K562 (cell line): Measurements from ENCODE around the gene AQP4. TPM values are rescaled to one million over a fixed set of nuclear protein-coding genes. Genes with fewer than 3 reads are reported as not detected.

Experiments
- ATAC-seq: fragments of 200-7000 bp; cut with Tn5 transposase; 3 replicates; pipeline ENCODE4 v1.9.1; 2020; ENCODE audit warnings: moderate library complexity
- BruUV-seq: library from RNA; stranded (reverse); fragments of 400-500 nt; replicated peaks from 2 replicates; lab custom pipeline; 2021; lab: Mats Ljungman, UMichigan
- CTCF ChIA-PET: fragments of 300-600 bp; formaldehyde crosslinking; extraction: SDS; loops from one replicate; lab custom pipeline; 2021; ENCODE audit warnings: low intra/inter-chr PET ratio; lab: Yijun Ruan, JAX
- POLR2A ChIA-PET: fragments of 300-600, 350-650 bp; sonication (Branson Sonifier 250); formaldehyde crosslinking; extraction: SDS; loops from one replicate; lab custom pipeline; 2021; ENCODE audit warnings: antibody characterized with exemption, inconsistent platforms; lab: Yijun Ruan, JAX
- DNase-seq, 4 experiments: peaks; one replicate each; pipeline versions ENCODE4 v3.0.0 to v3.0.0-alpha.2; 2011 to 2018; ENCODE audit warnings: low spot score in 3 of 4, mixed read lengths in 3 of 4; ENCODE audit errors: extremely low read depth in 1 of 4
- FAIRE-seq: peaks from 2 replicates; lab custom pipeline; 2011; peaks lifted over from hg19 to GRCh38; lab: Jason Lieb, UNC
- H2AFZ ChIP-seq: 2 replicates; pipeline ENCODE4 v1.6.0; 2011; ENCODE audit warnings: low read depth, low read length, control low read depth, inconsistent platforms
- H3K27ac ChIP-seq: fragments of 200-600 bp; 3 replicates; pipeline ENCODE4 v1.8.0; 2011; ENCODE audit warnings: low read depth, mild to moderate bottlenecking, control low read depth, inconsistent platforms, low read length, moderate library complexity, mixed read lengths; ENCODE audit errors: extremely low read depth
- H3K27me3 ChIP-seq, 2 experiments: fragments of 300-600 bp in 1 of 2; 2 replicates in 1 of 2; 3 replicates in 1 of 2; pipeline versions ENCODE4 v1.6.0 to v1.8.0; 2011; ENCODE audit warnings: inconsistent platforms in 2 of 2, low read length in 2 of 2, mild to moderate bottlenecking in 1 of 2, mixed read lengths in 1 of 2, moderate library complexity in 1 of 2; ENCODE audit not compliant: control insufficient read depth in 2 of 2, insufficient read depth in 2 of 2
- H3K36me3 ChIP-seq: fragments of 300-600 bp; 3 replicates; pipeline ENCODE4 v1.8.0; 2011; ENCODE audit warnings: mild to moderate bottlenecking, low read length, inconsistent platforms; ENCODE audit not compliant: control insufficient read depth, insufficient read depth
- H3K4me1 ChIP-seq, 2 experiments: fragments of 200-600 bp in 1 of 2; replicated peaks in 1 of 2; 2 replicates in 1 of 2; 3 replicates in 1 of 2; pipeline versions ENCODE4 v1.5.1 to v1.8.0; 2011; ENCODE audit warnings: inconsistent platforms in 2 of 2, low read length in 2 of 2, mild to moderate bottlenecking in 1 of 2, mixed read lengths in 1 of 2, moderate library complexity in 1 of 2; ENCODE audit not compliant: control insufficient read depth in 2 of 2, insufficient read depth in 2 of 2
- H3K4me2 ChIP-seq: 2 replicates; pipeline ENCODE4 v1.6.1; 2011; ENCODE audit warnings: low read length, control low read depth, inconsistent platforms, mixed read lengths; ENCODE audit not compliant: insufficient read depth
- H3K4me3 ChIP-seq: fragments of 200-600 bp; sonication (generic), shearing (Covaris generic); 2 replicates; pipeline ENCODE4 v1.5.1; 2016; ENCODE audit warnings: control low read depth, inconsistent platforms
- H3K79me2 ChIP-seq: fragments of 200-600 bp; 3 replicates; pipeline ENCODE4 v1.8.0; 2011; ENCODE audit warnings: low read length, inconsistent platforms; ENCODE audit not compliant: control insufficient read depth, insufficient read depth
- H3K9ac ChIP-seq, 2 experiments: 2 replicates each; pipeline versions ENCODE4 v1.6.0 to v1.6.1; 2011; ENCODE audit warnings: low read depth in 2 of 2, low read length in 2 of 2, control low read depth in 1 of 2, inconsistent platforms in 1 of 2, mild to moderate bottlenecking in 1 of 2, mixed read lengths in 1 of 2; ENCODE audit not compliant: insufficient read depth in 1 of 2
- H3K9me1 ChIP-seq: one replicate; pipeline ENCODE4 v1.6.0; 2011; ENCODE audit warnings: inconsistent platforms, mild to moderate bottlenecking, low read length, moderate library complexity; ENCODE audit not compliant: control insufficient read depth, insufficient read depth
- H3K9me3 ChIP-seq: replicated peaks from 2 replicates; pipeline ENCODE4 v1.5.1; 2011; ENCODE audit warnings: low read depth, low read length, inconsistent platforms; ENCODE audit not compliant: control insufficient read depth, insufficient read depth
- H4K20me1 ChIP-seq: replicated peaks from 2 replicates; pipeline ENCODE4 v1.6.1; 2011; ENCODE audit warnings: low read length, inconsistent platforms, mixed read lengths; ENCODE audit not compliant: control insufficient read depth, insufficient read depth
- GABPA ChIP-seq: fragments of 200-800 bp; sonication (Bioruptor generic); conservative IDR thresholded peaks from 2 replicates; pipeline ENCODE4 v1.6.1; 2016; ENCODE audit warnings: low read depth, missing genetic modification characterization, missing compliant biosample characterization
- HMGN3 ChIP-seq: IDR thresholded peaks from 2 replicates; pipeline ENCODE4 v1.6.1; 2011; ENCODE audit warnings: borderline replicate concordance, low read depth, mild to moderate bottlenecking, mixed read lengths, low read length; ENCODE audit not compliant: insufficient read length; ENCODE audit errors: extremely low read depth
- NR2F6 ChIP-seq: fragments of 450-650 bp; formaldehyde crosslinking; IDR thresholded peaks from 2 replicates; pipeline ENCODE4 v1.4.0; 2020; ENCODE audit warnings: mild to moderate bottlenecking
- RNF2 ChIP-seq: sonication (generic); IDR thresholded peaks from 2 replicates; pipeline ENCODE4 v1.6.1; 2016
- ZSCAN29 ChIP-seq: fragments of 450-650 bp; IDR thresholded peaks from 2 replicates; pipeline ENCODE4 v1.6.1; 2017
- WGBS: fragments of 100-300 bp; shearing (Covaris generic); methylation state at CpG from one replicate; pipeline ENCODE4 v1.1.6; 2016; ENCODE audit warnings: low coverage, mixed read lengths; ENCODE audit not compliant: insufficient coverage; ENCODE audit errors: missing lambda C conversion rate; 5-methylcytosine and 5-hydroxymethylcytosine counted together
- in situ Hi-C: fragments of 300-500 bp; cut with MboI; formaldehyde crosslinking; loops from 4 replicates; pipeline ENCODE4 v1.15.0; 2018; ENCODE audit warnings: inconsistent platforms, mixed read lengths
- intact Hi-C: fragments of 100-400 bp; cut with micrococcal nuclease; formaldehyde crosslinking; loops from 2 replicates; pipeline ENCODE4 v1.14.2; 2022
- polyA plus RNA-seq, 8 experiments: library from polyadenylated mRNA; depleted of rRNA in 4 of 8; stranded (reverse) in 5 of 8; unstranded in 3 of 8; fragments of >200 nt; fragmentation: Nextera tagmentation in 2 of 8; fragmentation: Illumina TruSeq in 1 of 8; extraction: Ambion mirVana in 2 of 8; extraction: Trizol in 1 of 8; gene quantifications; 2 replicates each; pipeline versions ENCODE4 v1.2.1 to v1.2.3, GENCODE V29; 2011 to 2014; ENCODE audit warnings: inconsistent platforms in 1 of 8, missing spikeins in 1 of 8
- total RNA-seq, 7 experiments: library from RNA; depleted of rRNA in 6 of 7; stranded (reverse); fragments of >200 nt in 6 of 7; fragmentation: Illumina TruSeq in 2 of 7; extraction: Trizol in 2 of 7; gene quantifications; 2 replicates each; pipeline versions ENCODE4 v1.2.1 to v1.2.3, GENCODE V29; 2011 to 2021; ENCODE audit warnings: low replicate concordance in 1 of 7
- TF ChIP-seq, protein P1 (sequence below): fragments of 450-650 bp; IDR thresholded peaks from 2 replicates; pipeline ENCODE4 v1.6.1; 2016; ENCODE audit warnings: low read depth
- TF ChIP-seq, protein P2 (sequence below): fragments of 450-650 bp; formaldehyde crosslinking; IDR thresholded peaks from 2 replicates; pipeline ENCODE4 v1.4.0; 2020; ENCODE audit warnings: mild to moderate bottlenecking

Gene AQP4
- total and polyA plus RNA-seq, 9 of the 15 experiments (the other 6 are each of a cell fraction or from before 2014, with no cell fraction given): 0.31 TPM; not detected in 8

DNA sequence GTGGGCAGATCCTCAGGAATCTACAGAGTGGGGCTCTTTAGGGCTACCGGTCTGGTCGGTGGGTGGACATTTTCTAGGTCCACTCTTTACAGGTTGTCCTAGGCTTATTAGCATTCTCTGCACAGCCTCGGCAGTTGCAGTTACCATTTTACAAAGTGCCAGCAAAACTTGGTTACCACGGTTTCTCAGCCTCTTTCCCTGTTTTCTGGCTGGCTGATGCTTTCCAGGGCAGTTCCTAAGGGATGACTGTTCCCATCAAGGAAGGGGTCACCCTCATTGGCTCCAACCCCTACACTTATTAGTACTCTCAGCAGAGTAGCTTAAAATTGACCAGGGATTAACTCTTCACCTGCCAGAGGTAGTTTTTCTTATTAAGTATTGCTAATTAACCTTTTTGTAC is 2.0 kb upstream of the AQP4 start (continued):
- TF ChIP-seq, protein P1, sequence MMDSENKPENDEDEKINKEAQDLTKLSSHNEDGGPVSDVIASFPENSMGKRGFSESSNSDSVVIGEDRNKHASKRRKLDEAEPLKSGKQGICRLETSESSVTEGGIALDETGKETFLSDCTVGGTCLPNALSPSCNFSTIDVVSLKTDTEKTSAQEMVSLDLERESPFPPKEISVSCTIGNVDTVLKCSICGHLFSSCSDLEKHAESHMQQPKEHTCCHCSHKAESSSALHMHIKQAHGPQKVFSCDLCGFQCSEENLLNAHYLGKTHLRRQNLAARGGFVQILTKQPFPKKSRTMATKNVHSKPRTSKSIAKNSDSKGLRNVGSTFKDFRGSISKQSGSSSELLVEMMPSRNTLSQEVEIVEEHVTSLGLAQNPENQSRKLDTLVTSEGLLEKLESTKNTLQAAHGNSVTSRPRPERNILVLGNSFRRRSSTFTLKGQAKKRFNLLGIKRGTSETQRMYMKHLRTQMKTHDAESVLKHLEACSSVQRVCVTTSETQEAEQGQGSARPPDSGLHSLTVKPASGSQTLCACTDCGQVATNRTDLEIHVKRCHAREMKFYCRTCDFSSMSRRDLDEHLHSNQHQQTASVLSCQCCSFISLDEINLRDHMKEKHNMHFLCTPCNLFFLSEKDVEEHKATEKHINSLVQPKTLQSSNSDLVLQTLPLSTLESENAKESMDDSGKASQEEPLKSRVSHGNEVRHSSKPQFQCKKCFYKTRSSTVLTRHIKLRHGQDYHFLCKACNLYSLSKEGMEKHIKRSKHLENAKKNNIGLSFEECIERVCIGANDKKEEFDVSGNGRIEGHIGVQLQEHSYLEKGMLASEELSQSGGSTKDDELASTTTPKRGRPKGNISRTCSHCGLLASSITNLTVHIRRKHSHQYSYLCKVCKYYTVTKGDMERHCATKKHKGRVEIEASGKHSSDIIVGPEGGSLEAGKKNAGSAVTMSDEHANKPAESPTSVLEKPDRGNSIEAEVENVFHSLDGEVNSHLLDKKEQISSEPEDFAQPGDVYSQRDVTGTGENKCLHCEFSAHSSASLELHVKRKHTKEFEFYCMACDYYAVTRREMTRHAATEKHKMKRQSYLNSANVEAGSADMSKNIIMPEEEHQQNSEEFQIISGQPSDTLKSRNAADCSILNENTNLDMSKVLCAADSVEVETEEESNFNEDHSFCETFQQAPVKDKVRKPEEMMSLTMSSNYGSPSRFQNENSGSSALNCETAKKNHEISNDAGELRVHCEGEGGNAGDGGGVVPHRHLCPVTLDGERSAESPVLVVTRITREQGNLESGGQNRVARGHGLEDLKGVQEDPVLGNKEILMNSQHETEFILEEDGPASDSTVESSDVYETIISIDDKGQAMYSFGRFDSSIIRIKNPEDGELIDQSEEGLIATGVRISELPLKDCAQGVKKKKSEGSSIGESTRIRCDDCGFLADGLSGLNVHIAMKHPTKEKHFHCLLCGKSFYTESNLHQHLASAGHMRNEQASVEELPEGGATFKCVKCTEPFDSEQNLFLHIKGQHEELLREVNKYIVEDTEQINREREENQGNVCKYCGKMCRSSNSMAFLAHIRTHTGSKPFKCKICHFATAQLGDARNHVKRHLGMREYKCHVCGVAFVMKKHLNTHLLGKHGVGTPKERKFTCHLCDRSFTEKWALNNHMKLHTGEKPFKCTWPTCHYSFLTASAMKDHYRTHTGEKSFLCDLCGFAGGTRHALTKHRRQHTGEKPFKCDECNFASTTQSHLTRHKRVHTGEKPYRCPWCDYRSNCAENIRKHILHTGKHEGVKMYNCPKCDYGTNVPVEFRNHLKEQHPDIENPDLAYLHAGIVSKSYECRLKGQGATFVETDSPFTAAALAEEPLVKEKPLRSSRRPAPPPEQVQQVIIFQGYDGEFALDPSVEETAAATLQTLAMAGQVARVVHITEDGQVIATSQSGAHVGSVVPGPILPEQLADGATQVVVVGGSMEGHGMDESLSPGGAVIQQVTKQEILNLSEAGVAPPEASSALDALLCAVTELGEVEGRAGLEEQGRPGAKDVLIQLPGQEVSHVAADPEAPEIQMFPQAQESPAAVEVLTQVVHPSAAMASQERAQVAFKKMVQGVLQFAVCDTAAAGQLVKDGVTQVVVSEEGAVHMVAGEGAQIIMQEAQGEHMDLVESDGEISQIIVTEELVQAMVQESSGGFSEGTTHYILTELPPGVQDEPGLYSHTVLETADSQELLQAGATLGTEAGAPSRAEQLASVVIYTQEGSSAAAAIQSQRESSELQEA: no peak
- TF ChIP-seq NR2F6 (CRISPR knock-in tag) (no peak), ZSCAN29 (no peak)

DNA sequence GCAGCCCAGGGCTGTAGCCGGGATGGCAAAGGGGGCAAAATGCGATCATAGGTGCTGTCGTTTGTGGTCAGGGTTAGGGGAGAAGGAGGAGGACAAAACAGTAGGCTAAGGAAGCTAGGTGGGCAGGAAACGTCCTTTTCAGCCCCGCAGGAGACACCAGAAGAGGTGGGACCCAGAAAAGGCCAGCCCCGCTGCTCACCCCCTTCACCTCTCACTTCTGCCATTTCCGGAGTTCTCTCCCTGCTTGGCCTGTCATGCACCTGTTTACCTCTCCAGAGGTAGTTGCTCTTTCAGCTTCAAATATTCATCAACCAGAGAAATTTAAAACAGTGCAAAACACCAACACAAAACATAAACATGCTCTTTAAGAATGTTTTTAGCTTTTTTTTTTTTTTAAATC is 849 bp downstream of the AQP4 start:
- intact Hi-C loops (no loop called here), in situ Hi-C loops (no loop called here)
- no peak for ATAC-seq
- H3K27ac ChIP-seq: no peak overlapping the region
- H3K9me3 ChIP-seq: no peaks in the 10 kb centered on the region
- H3K79me2 ChIP-seq: no peaks in the 10 kb centered on the region
- H3K36me3 ChIP-seq: no peaks in the 10 kb centered on the region
- H3K4me1 ChIP-seq: no peaks in the 10 kb centered on the region
- 3% methylated on average over 7 of the region's 7 CpGs for whole genome bisulfite sequencing
- H4K20me1 ChIP-seq: no peaks in the 10 kb centered on the region
- TF ChIP-seq, protein P2, sequence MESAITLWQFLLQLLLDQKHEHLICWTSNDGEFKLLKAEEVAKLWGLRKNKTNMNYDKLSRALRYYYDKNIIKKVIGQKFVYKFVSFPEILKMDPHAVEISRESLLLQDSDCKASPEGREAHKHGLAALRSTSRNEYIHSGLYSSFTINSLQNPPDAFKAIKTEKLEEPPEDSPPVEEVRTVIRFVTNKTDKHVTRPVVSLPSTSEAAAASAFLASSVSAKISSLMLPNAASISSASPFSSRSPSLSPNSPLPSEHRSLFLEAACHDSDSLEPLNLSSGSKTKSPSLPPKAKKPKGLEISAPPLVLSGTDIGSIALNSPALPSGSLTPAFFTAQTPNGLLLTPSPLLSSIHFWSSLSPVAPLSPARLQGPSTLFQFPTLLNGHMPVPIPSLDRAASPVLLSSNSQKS (CRISPR knock-in tag): no peak
- TF ChIP-seq HMGN3 (no peak), RNF2 (no peak), GABPA (tag) (no peak)
- no peaks in the 10 kb centered on the region for H3K27me3 ChIP-seq
- CTCF ChIA-PET: no interaction called here
- H2AFZ ChIP-seq: no peak overlapping the region
- DNase-seq: no peak
- no TSS peak for BruUV-seq
- POLR2A ChIA-PET: interaction anchor here (0.7 kb wide), 1 partner anchor 17 kb away, joined by 3 read pairs; no protein-coding TSS in a partner anchor
- no peak overlapping the region for H3K9ac ChIP-seq
- H3K4me3 ChIP-seq: no peak overlapping the region
- no peak for FAIRE-seq
- no peak overlapping the region for H3K4me2 ChIP-seq
- H3K9me1 ChIP-seq: no peaks in the 10 kb centered on the region
